WERI-Rb-1 (cell line): ENCODE measurements around the gene LUC7L.

Experiments
- DNase-seq: peaks from one replicate; pipeline ENCODE4 v3.0.0-alpha.2; 2020
- H3K27ac ChIP-seq: fragments of 250-450 bp; sonication (Bioruptor Pico); 2 replicates; pipeline ENCODE4 v1.5.1; 2020; ENCODE audit warnings: mild to moderate bottlenecking, moderate library complexity
- H3K27me3 ChIP-seq: fragments of 250-450 bp; sonication (Bioruptor Pico); 2 replicates; pipeline ENCODE4 v1.5.1; 2021; ENCODE audit warnings: mild to moderate bottlenecking, low read depth, moderate library complexity; ENCODE audit not compliant: insufficient read depth, severe bottlenecking
- H3K36me3 ChIP-seq: fragments of 250-450 bp; sonication (Bioruptor Pico); 2 replicates; pipeline ENCODE4 v1.5.1; 2020; ENCODE audit warnings: mild to moderate bottlenecking, moderate library complexity
- H3K4me3 ChIP-seq: 2 replicates; pipeline ENCODE4 v1.5.1; 2011; ENCODE audit warnings: low read depth, mild to moderate bottlenecking, control low read depth, low read length
- H3K9me3 ChIP-seq: fragments of 250-450 bp; sonication (Bioruptor Pico); 2 replicates; pipeline ENCODE4 v1.5.1; 2021; ENCODE audit warnings: mild to moderate bottlenecking, moderate library complexity; ENCODE audit not compliant: severe bottlenecking
- TF ChIP-seq, protein P1 (sequence below): IDR thresholded peaks from 2 replicates; pipeline ENCODE4 v1.5.1; 2011; ENCODE audit warnings: low read depth, mild to moderate bottlenecking, control low read depth, inconsistent platforms, low read length

The LUC7L gene

DNA sequence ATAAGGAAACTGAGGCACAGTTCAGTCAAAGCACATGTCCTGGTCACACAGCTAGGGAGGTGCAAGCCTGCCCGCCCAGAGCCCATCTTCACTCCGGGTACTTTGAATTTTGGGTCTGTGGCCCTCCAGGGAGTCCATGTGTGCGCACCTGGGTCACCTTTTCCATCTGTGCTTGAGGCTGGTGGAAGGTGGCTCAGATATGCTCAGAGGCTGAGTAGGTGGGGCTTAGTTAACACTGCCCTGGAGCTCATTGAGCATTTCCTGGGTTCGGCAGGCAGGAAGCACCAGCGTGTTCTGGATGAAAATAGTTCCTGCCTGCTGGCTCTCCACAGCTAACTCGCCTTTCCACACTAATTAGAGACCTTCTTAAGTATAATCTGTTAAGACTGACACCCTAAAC lies 24.6 kb upstream of the LUC7L start:
- H3K36me3 ChIP-seq: peaks cover 24% of the 10 kb centered on the region
- TF ChIP-seq, protein P1, sequence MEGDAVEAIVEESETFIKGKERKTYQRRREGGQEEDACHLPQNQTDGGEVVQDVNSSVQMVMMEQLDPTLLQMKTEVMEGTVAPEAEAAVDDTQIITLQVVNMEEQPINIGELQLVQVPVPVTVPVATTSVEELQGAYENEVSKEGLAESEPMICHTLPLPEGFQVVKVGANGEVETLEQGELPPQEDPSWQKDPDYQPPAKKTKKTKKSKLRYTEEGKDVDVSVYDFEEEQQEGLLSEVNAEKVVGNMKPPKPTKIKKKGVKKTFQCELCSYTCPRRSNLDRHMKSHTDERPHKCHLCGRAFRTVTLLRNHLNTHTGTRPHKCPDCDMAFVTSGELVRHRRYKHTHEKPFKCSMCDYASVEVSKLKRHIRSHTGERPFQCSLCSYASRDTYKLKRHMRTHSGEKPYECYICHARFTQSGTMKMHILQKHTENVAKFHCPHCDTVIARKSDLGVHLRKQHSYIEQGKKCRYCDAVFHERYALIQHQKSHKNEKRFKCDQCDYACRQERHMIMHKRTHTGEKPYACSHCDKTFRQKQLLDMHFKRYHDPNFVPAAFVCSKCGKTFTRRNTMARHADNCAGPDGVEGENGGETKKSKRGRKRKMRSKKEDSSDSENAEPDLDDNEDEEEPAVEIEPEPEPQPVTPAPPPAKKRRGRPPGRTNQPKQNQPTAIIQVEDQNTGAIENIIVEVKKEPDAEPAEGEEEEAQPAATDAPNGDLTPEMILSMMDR: no peak
- no peaks in the 10 kb centered on the region for H3K9me3 ChIP-seq
- H3K4me3 ChIP-seq: no peak overlapping the region
- no peaks in the 10 kb centered on the region for H3K27me3 ChIP-seq
- no peak overlapping the region for H3K27ac ChIP-seq
- no peak for DNase-seq

DNA sequence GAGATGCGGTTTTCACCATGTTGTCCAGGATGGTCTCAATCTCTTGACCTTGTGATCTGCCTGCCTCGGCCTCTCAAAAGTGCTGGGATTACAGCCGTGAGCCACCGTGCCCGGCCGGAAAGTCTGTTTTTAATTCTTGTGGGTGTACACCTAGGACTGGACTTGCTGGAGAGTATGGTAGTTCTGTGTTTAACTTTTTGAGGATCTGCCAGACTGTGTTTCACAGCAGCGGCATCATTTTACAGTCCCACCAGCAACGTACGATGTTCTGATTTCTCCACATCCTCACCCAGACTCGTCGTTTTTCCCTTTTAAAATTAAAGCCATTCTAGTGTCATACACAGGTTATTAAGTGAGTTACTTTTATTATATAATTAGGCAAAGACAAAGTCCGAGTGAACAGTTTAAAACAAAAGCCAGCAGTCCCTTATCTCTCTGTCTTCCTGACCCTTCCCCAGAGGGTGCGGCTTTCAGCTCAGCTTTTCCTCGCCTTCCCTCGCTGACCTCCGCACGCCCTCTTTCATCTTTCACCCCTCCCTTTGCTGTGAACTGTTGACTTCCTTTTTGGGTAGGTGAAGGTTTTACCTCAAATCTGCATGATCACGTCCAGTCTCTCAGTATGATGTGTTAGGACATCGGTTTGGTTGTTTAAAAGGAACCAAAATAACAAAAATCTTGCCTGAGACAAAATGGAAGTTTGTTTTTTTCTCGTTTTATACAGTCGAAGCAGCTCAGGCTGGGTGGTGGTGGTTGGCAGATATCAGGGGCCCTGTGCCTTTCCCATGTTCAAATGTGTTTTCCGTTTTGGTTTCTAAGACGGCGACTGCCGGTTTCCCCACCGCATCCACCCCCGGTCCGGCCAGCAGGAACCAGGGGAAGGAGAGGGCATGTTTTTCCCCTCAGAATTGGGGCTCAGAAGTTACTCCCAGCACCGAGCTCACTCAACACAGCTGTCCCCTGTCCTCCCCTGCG lies 23.4 kb upstream of the LUC7L start:
- DNase-seq: no peak
- peaks cover 24% of the 10 kb centered on the region for H3K36me3 ChIP-seq
- H3K4me3 ChIP-seq: no peak overlapping the region
- H3K9me3 ChIP-seq: no peaks in the 10 kb centered on the region
- H3K27ac ChIP-seq: no peak overlapping the region
- no peaks in the 10 kb centered on the region for H3K27me3 ChIP-seq
- TF ChIP-seq, protein P1: no peak

DNA sequence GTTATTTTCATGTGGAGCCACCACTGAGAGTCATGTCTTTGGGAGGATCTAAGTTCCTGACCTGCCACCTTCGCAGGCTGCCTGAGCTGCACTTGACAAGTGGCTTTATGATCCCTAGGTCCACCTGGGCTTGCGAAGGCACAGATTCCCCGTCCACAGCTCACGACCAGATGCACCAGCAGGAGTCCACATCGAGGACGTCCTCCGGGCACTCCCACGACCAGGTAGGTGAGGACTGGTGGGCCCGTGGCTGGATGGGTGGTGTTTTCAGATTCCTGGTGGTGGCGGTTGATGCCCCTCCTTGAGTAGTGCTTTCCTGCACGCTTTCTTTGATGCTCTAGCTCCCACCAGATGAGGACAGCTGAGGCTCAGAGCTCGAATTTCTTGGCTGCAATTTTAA lies 20.2 kb upstream of the LUC7L start:
- H3K27me3 ChIP-seq: no peaks in the 10 kb centered on the region
- H3K27ac ChIP-seq: no peak overlapping the region
- TF ChIP-seq, protein P1: no peak
- no peak for DNase-seq
- peaks cover 7% of the 10 kb centered on the region for H3K36me3 ChIP-seq
- H3K9me3 ChIP-seq: no peaks in the 10 kb centered on the region
- H3K4me3 ChIP-seq: no peak overlapping the region

DNA sequence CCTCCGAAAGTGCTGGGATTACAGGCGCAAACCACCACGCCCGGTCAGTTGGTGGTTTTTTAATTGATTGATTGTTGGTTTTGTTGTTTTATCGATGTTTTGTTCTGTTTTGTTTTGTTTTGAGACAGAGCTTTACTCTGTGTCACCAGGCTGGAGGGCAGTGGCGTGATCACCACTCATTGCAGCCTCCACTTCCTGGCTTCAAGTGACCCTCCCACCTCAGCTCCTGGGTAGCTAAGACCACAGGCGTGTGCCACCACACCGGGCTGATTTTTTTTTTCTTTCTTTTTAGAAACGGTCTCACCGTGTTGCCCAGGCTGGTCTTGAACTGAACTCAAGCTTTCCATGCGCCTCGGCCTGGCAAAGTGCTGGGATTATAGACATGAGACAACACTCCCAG lies 17.8 kb upstream of the LUC7L start:
- Histone ChIP-seq H3K27ac (no peak overlapping the region), H3K4me3 (no peak overlapping the region), H3K27me3 (no peaks in the 10 kb centered on the region), H3K36me3 (no peaks in the 10 kb centered on the region; the same call in 1 of the 2 replicates), H3K9me3 (no peaks in the 10 kb centered on the region)
- TF ChIP-seq, protein P1: no peak
- no peak for DNase-seq

DNA sequence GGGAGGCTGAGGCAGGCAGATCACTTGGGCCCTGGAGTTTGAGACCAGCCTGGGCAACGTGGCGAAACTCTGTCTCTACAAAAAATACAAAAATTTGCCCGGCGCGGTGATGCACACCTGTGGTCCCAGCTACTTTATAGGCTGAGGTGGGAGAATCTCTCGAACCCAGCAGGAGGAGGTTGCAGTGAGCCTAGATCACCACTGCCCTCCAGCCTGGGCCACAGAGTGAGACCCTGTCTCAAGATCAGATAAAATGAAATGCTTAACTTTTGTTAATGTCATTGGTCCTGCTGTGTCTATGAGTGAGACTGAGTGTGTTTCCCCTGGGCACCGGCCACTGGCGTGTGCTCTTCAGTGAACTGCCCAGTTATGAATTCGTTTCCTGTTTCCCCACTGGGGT lies 15.9 kb upstream of the LUC7L start:
- Histone ChIP-seq H3K27ac (no peak overlapping the region), H3K27me3 (no peaks in the 10 kb centered on the region), H3K4me3 (no peak overlapping the region), H3K9me3 (no peaks in the 10 kb centered on the region), H3K36me3 (no peaks in the 10 kb centered on the region; the same call in 1 of the 2 replicates)
- TF ChIP-seq, protein P1: no peak
- no peak for DNase-seq

DNA sequence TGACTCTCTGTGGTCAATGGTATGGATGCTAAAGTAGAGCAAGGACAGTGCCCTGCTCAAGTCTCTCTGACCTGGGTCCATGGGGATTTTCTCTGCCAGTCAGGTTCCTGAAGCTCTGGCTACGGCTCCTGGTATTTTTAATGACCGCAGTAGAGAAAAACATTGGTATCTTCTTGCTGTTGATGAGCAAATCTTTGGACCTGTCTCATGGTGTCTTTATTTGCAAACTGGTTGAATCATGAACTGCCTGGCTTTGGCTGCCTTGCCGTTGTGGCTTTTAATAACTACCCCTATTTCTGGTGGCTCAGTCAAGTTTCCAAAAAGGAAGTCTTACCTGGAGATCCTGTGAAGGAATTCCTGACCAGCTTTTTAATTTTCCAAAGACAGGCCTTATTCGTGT lies 14.1 kb upstream of the LUC7L start:
- no peaks in the 10 kb centered on the region for H3K27me3 ChIP-seq
- no peaks in the 10 kb centered on the region for H3K9me3 ChIP-seq
- H3K36me3 ChIP-seq: no peaks in the 10 kb centered on the region
- no peak overlapping the region for H3K4me3 ChIP-seq
- TF ChIP-seq, protein P1: no peak
- no peak for DNase-seq
- H3K27ac ChIP-seq: no peak overlapping the region
